WTC11 (cell line): ENCODE results near the gene RNF4. TPM values are rescaled to one million over a fixed set of nuclear protein-coding genes. Genes with fewer than 3 reads are reported as not detected.

Experiments
- ATAC-seq: fragments of 200-7000 bp; cut with Tn5 transposase; 2 replicates; pipeline ENCODE4 v1.10.0; 2021; ENCODE audit warnings: mild to moderate bottlenecking, moderate library complexity
- CTCF ChIA-PET: fragments of 300-600 bp; sonication (Branson Sonifier 250); formaldehyde crosslinking; loops from one replicate; lab custom pipeline; 2021; ENCODE audit warnings: antibody characterized with exemption; lab: Charles Lee
- POLR2A ChIA-PET: fragments of 350-600 bp; sonication (Branson Sonifier 250); formaldehyde crosslinking; loops from one replicate; lab custom pipeline; 2021; ENCODE audit warnings: antibody characterized with exemption; lab: Charles Lee
- DNase-seq: peaks from one replicate; pipeline ENCODE4 v3.0.0; 2021; ENCODE audit warnings: low spot score
- H3K27ac Mint-ChIP-seq: 2 replicates; pipeline ENCODE4 v1.8.0; 2021; ENCODE audit warnings: mixed read lengths
- H3K27me3 Mint-ChIP-seq: 2 replicates; pipeline ENCODE4 v1.8.0; 2021; ENCODE audit warnings: low read depth, mild to moderate bottlenecking, moderate library complexity, mixed read lengths
- H3K36me3 Mint-ChIP-seq: 2 replicates; pipeline ENCODE4 v1.8.0; 2021; ENCODE audit warnings: mixed read lengths
- H3K4me1 Mint-ChIP-seq: 2 replicates; pipeline ENCODE4 v1.8.0; 2022; ENCODE audit warnings: mixed read lengths
- H3K4me3 Mint-ChIP-seq: 2 replicates; pipeline ENCODE4 v1.8.0; 2021; ENCODE audit warnings: mild to moderate bottlenecking, moderate library complexity, mixed read lengths
- H3K9me3 Mint-ChIP-seq: 2 replicates; pipeline ENCODE4 v1.8.0; 2021; ENCODE audit warnings: mixed read lengths
- ATF1 ChIP-seq: sonication (generic); formaldehyde crosslinking; IDR thresholded peaks from 2 replicates; pipeline ENCODE4 v1.8.1; 2023; ENCODE audit warnings: mild to moderate bottlenecking, moderate library complexity, missing genetic modification reagents
- CREB1 ChIP-seq: sonication (generic); formaldehyde crosslinking; IDR thresholded peaks from 2 replicates; pipeline ENCODE4 v1.8.0; 2023; ENCODE audit warnings: mild to moderate bottlenecking, missing genetic modification reagents
- CREM ChIP-seq: sonication (generic); formaldehyde crosslinking; IDR thresholded peaks from 2 replicates; pipeline ENCODE4 v1.8.1; 2022; ENCODE audit warnings: mild to moderate bottlenecking, missing genetic modification reagents, moderate library complexity
- EMX1 ChIP-seq: fragments of 250-450 bp; sonication (Bioruptor Pico); IDR thresholded peaks from 2 replicates; pipeline ENCODE4 v1.8.0; 2021; ENCODE audit warnings: mild to moderate bottlenecking
- FOXJ3 ChIP-seq: sonication (generic); formaldehyde crosslinking; IDR thresholded peaks from 2 replicates; pipeline ENCODE4 v1.9.0; 2021; ENCODE audit warnings: missing genetic modification reagents, mild to moderate bottlenecking, borderline replicate concordance
- FOXK1 ChIP-seq: sonication (generic); formaldehyde crosslinking; IDR thresholded peaks from 2 replicates; pipeline ENCODE4 v1.8.0; 2022; ENCODE audit warnings: mild to moderate bottlenecking, moderate library complexity, missing genetic modification reagents
- GABPB1 ChIP-seq: sonication (generic); formaldehyde crosslinking; IDR thresholded peaks from 2 replicates; pipeline ENCODE4 v1.8.1; 2023; ENCODE audit warnings: mild to moderate bottlenecking, missing genetic modification reagents
- IRF2 ChIP-seq: sonication (generic); formaldehyde crosslinking; IDR thresholded peaks from 2 replicates; pipeline ENCODE4 v1.8.0; 2022; ENCODE audit warnings: low read depth, missing genetic modification reagents, borderline replicate concordance
- JAZF1 ChIP-seq: fragments of 250-450 bp; sonication (Bioruptor Pico); IDR thresholded peaks from 2 replicates; pipeline ENCODE4 v1.9.0; 2021; ENCODE audit warnings: moderate library complexity, mild to moderate bottlenecking, inconsistent platforms
- NFE2L1 ChIP-seq: sonication (generic); formaldehyde crosslinking; IDR thresholded peaks from 2 replicates; pipeline ENCODE4 v1.8.1; 2023; ENCODE audit warnings: missing genetic modification reagents
- NR2C2 ChIP-seq: sonication (generic); formaldehyde crosslinking; IDR thresholded peaks from 2 replicates; pipeline ENCODE4 v1.8.0; 2022; ENCODE audit warnings: mild to moderate bottlenecking, missing genetic modification reagents
- NR3C1 ChIP-seq: sonication (generic); formaldehyde crosslinking; conservative IDR thresholded peaks from 2 replicates; pipeline ENCODE4 v1.8.1; 2023; ENCODE audit warnings: low read depth, mild to moderate bottlenecking, missing genetic modification reagents
- SMAD4 ChIP-seq: sonication (generic); formaldehyde crosslinking; IDR thresholded peaks from 2 replicates; pipeline ENCODE4 v1.8.0; 2022; ENCODE audit warnings: mild to moderate bottlenecking, missing genetic modification reagents
- TEAD1 ChIP-seq: sonication (generic); formaldehyde crosslinking; IDR thresholded peaks from 2 replicates; pipeline ENCODE4 v1.8.0; 2022; ENCODE audit warnings: mild to moderate bottlenecking, missing genetic modification reagents
- TP53 ChIP-seq: sonication (generic); formaldehyde crosslinking; IDR thresholded peaks from 2 replicates; pipeline ENCODE4 v1.8.1; 2023; ENCODE audit warnings: mild to moderate bottlenecking, missing genetic modification reagents
- ZBTB21 ChIP-seq: sonication (generic); formaldehyde crosslinking; IDR thresholded peaks from 2 replicates; pipeline ENCODE4 v1.8.1; 2023; ENCODE audit warnings: mild to moderate bottlenecking, missing genetic modification reagents, borderline replicate concordance
- ZNF317 ChIP-seq: sonication (generic); formaldehyde crosslinking; IDR thresholded peaks from 2 replicates; pipeline ENCODE4 v1.8.1; 2023; ENCODE audit warnings: low read depth, mild to moderate bottlenecking, moderate library complexity, missing genetic modification reagents, borderline replicate concordance
- ZNF423 ChIP-seq: fragments of 250-450 bp; sonication (Bioruptor Pico); IDR thresholded peaks from 2 replicates; pipeline ENCODE4 v2.1.2; 2022; ENCODE audit warnings: mild to moderate bottlenecking, moderate library complexity
- total RNA-seq: library from RNA; stranded (reverse); gene quantifications from 3 replicates; pipeline ENCODE4 v1.2.3, GENCODE V29; 2021
- TF ChIP-seq, protein P1 (sequence below): sonication (generic); formaldehyde crosslinking; IDR thresholded peaks from 2 replicates; pipeline ENCODE4 v1.8.0; 2023; ENCODE audit warnings: missing genetic modification reagents
- TF ChIP-seq, protein P2 (sequence below): sonication (generic); formaldehyde crosslinking; IDR thresholded peaks from 2 replicates; pipeline ENCODE4 v1.8.1; 2023; ENCODE audit warnings: mild to moderate bottlenecking, missing genetic modification reagents, moderate library complexity
- TF ChIP-seq, protein P3 (sequence below): sonication (generic); formaldehyde crosslinking; IDR thresholded peaks from 2 replicates; pipeline ENCODE4 v1.8.1; 2022; ENCODE audit warnings: mild to moderate bottlenecking, moderate library complexity, missing genetic modification reagents
- TF ChIP-seq, protein P4 (sequence below): sonication (generic); formaldehyde crosslinking; IDR thresholded peaks from 2 replicates; pipeline ENCODE4 v1.8.0; 2022; ENCODE audit warnings: mild to moderate bottlenecking, missing genetic modification reagents
- TF ChIP-seq, protein P5 (sequence below): sonication (generic); formaldehyde crosslinking; IDR thresholded peaks from 2 replicates; pipeline ENCODE4 v1.8.1; 2023; ENCODE audit warnings: mild to moderate bottlenecking, missing genetic modification reagents, moderate library complexity
- TF ChIP-seq, protein P6 (sequence below): sonication (generic); formaldehyde crosslinking; IDR thresholded peaks from 2 replicates; pipeline ENCODE4 v1.8.1; 2023; ENCODE audit warnings: mild to moderate bottlenecking, missing genetic modification reagents, borderline replicate concordance

RNF4 gene
- total RNA-seq, 1 experiment from 2014 or later: 87.3 TPM

DNA sequence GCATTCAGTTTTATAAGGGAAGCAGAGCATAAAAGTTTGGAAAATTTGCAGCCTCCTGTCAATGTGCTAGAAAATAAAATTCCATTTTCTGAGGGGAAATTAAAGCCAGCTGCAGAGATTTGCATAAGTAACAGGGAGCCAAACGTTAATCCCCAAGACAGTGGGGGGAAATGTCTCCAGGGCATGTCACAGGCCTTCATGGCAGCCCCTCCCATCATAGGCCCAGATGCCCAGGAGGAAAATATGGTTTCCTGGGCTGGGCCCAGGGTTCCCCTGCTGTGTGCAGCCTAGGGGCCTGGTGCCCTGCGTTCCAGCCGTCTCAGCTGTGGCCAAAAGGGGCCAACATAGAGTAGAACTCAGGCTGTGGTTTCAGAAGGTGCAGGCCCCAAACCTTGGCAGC, 9.3 kb downstream of the RNF4 start:
- peaks cover 81% of the 10 kb centered on the region for H3K4me1 Mint-ChIP-seq
- H3K9me3 Mint-ChIP-seq: no peaks in the 10 kb centered on the region
- ATAC-seq (peak; percentile 14; the same call in 1 of the 2 replicates), DNase-seq (no peak)
- no peaks in the 10 kb centered on the region for H3K27me3 Mint-ChIP-seq
- H3K36me3 Mint-ChIP-seq: peaks cover 15% of the 10 kb centered on the region
- H3K4me3 Mint-ChIP-seq: peak overlapping the region; percentile 0; the same call in 1 of the 2 replicates
- peak overlapping the region; percentile 17 for H3K27ac Mint-ChIP-seq
- TF ChIP-seq IRF2 (no peak), ZNF317 (CRISPR knock-in tag) (no peak), SMAD4 (CRISPR knock-in tag) (no peak), TP53 (CRISPR knock-in tag) (no peak), ZNF423 (CRISPR knock-in tag) (no peak), ZBTB21 (no peak), ATF1 (CRISPR knock-in tag) (no peak), FOXJ3 (CRISPR knock-in tag) (no peak), CREB1 (no peak), GABPB1 (CRISPR knock-in tag) (no peak), NFE2L1 (CRISPR knock-in tag) (no peak), JAZF1 (CRISPR knock-in tag) (no peak), TEAD1 (CRISPR knock-in tag) (no peak), NR2C2 (CRISPR knock-in tag) (no peak)
- TF ChIP-seq, protein P1, sequence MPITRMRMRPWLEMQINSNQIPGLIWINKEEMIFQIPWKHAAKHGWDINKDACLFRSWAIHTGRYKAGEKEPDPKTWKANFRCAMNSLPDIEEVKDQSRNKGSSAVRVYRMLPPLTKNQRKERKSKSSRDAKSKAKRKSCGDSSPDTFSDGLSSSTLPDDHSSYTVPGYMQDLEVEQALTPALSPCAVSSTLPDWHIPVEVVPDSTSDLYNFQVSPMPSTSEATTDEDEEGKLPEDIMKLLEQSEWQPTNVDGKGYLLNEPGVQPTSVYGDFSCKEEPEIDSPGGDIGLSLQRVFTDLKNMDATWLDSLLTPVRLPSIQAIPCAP (CRISPR knock-in tag): no peak
- TF ChIP-seq, protein P2, sequence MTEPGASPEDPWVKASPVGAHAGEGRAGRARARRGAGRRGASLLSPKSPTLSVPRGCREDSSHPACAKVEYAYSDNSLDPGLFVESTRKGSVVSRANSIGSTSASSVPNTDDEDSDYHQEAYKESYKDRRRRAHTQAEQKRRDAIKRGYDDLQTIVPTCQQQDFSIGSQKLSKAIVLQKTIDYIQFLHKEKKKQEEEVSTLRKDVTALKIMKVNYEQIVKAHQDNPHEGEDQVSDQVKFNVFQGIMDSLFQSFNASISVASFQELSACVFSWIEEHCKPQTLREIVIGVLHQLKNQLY (CRISPR knock-in tag): no peak
- TF ChIP-seq, protein P3, sequence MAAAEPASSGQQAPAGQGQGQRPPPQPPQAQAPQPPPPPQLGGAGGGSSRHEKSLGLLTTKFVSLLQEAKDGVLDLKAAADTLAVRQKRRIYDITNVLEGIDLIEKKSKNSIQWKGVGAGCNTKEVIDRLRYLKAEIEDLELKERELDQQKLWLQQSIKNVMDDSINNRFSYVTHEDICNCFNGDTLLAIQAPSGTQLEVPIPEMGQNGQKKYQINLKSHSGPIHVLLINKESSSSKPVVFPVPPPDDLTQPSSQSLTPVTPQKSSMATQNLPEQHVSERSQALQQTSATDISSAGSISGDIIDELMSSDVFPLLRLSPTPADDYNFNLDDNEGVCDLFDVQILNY (CRISPR knock-in tag): no peak
- TF ChIP-seq, protein P4, sequence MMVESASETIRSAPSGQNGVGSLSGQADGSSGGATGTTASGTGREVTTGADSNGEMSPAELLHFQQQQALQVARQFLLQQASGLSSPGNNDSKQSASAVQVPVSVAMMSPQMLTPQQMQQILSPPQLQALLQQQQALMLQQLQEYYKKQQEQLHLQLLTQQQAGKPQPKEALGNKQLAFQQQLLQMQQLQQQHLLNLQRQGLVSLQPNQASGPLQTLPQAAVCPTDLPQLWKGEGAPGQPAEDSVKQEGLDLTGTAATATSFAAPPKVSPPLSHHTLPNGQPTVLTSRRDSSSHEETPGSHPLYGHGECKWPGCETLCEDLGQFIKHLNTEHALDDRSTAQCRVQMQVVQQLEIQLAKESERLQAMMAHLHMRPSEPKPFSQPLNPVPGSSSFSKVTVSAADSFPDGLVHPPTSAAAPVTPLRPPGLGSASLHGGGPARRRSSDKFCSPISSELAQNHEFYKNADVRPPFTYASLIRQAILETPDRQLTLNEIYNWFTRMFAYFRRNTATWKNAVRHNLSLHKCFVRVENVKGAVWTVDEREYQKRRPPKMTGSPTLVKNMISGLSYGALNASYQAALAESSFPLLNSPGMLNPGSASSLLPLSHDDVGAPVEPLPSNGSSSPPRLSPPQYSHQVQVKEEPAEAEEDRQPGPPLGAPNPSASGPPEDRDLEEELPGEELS (CRISPR knock-in tag): no peak
- CTCF ChIA-PET: interaction anchor here (3.3 kb wide), 1 partner anchor 36 kb away, joined by 9 read pairs; no protein-coding TSS in a partner anchor
- POLR2A ChIA-PET: interaction anchor here (1.0 kb wide), 1 partner anchor 9 kb away, joined by 3 read pairs; the partner anchor contains the start of gene RNF4

DNA sequence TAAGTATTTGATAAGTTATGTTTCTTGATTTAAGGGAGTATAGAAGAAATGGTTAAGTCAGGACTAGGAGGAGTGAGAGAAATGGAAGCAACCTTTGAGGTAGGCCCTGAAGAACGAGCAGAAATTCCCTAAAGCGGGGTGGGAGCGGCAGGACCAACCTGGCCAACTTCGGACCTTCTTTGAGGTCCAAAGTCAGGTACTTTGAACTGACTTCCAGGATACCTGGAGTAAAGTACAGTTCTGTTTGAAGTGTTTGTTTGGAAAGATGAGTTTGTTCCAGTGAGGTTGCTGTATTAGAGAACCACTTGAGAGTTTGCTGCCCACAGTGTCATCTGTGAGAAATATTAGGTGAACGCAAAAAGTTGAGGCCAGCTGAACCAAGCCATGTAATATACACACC, 11.7 kb downstream of the RNF4 start:
- Mint-ChIP-seq H3K4me3 (no peak overlapping the region), H3K27me3 (no peaks in the 10 kb centered on the region), H3K4me1 (peaks cover 87% of the 10 kb centered on the region), H3K27ac (peak overlapping the region; percentile 84; the same call in 1 of the 2 replicates), H3K36me3 (peaks cover 7% of the 10 kb centered on the region)
- POLR2A ChIA-PET: interaction anchor here (0.6 to 0.7 kb wide), 2 partner anchors 13 to 284 kb away, joined by 3 to 5 read pairs; no protein-coding TSS in a partner anchor
- CTCF ChIA-PET: interaction anchor here (0.9 kb wide), 1 partner anchor 38 kb away, joined by 4 read pairs; no protein-coding TSS in a partner anchor
- ATAC-seq (no peak), DNase-seq (no peak)
- TF ChIP-seq, protein P5, sequence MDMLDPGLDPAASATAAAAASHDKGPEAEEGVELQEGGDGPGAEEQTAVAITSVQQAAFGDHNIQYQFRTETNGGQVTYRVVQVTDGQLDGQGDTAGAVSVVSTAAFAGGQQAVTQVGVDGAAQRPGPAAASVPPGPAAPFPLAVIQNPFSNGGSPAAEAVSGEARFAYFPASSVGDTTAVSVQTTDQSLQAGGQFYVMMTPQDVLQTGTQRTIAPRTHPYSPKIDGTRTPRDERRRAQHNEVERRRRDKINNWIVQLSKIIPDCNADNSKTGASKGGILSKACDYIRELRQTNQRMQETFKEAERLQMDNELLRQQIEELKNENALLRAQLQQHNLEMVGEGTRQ: no peak
- TF ChIP-seq, protein P6, sequence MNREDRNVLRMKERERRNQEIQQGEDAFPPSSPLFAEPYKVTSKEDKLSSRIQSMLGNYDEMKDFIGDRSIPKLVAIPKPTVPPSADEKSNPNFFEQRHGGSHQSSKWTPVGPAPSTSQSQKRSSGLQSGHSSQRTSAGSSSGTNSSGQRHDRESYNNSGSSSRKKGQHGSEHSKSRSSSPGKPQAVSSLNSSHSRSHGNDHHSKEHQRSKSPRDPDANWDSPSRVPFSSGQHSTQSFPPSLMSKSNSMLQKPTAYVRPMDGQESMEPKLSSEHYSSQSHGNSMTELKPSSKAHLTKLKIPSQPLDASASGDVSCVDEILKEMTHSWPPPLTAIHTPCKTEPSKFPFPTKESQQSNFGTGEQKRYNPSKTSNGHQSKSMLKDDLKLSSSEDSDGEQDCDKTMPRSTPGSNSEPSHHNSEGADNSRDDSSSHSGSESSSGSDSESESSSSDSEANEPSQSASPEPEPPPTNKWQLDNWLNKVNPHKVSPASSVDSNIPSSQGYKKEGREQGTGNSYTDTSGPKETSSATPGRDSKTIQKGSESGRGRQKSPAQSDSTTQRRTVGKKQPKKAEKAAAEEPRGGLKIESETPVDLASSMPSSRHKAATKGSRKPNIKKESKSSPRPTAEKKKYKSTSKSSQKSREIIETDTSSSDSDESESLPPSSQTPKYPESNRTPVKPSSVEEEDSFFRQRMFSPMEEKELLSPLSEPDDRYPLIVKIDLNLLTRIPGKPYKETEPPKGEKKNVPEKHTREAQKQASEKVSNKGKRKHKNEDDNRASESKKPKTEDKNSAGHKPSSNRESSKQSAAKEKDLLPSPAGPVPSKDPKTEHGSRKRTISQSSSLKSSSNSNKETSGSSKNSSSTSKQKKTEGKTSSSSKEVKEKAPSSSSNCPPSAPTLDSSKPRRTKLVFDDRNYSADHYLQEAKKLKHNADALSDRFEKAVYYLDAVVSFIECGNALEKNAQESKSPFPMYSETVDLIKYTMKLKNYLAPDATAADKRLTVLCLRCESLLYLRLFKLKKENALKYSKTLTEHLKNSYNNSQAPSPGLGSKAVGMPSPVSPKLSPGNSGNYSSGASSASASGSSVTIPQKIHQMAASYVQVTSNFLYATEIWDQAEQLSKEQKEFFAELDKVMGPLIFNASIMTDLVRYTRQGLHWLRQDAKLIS (CRISPR knock-in tag): no peak
- TF ChIP-seq NR3C1 (CRISPR knock-in tag): no peak
- no peak for TF ChIP-seq CREM (CRISPR knock-in tag)
- TF ChIP-seq EMX1 (CRISPR knock-in tag): no peak
- TF ChIP-seq SMAD4 (CRISPR knock-in tag): no peak
- no peak for TF ChIP-seq FOXK1 (CRISPR knock-in tag)
- TF ChIP-seq, all 79 proteins: peak for 0
- no peaks in the 10 kb centered on the region for H3K9me3 Mint-ChIP-seq
